Loucy (cell line): ENCODE data around the gene CCDC141.
A peak's percentile ranks its signal among the peaks of the same experiment; 100 is the strongest.

Experiments used
- H2AFZ ChIP-seq: fragments of 200-600 bp; sonication (generic); 2 replicates; pipeline ENCODE4 v1.6.0; 2016; ENCODE audit warnings: antibody characterized with exemption, mild to moderate bottlenecking, low read length, moderate library complexity
- H3F3A ChIP-seq: fragments of 200-600 bp; 2 replicates; pipeline ENCODE4 v1.6.0; 2016; ENCODE audit warnings: antibody characterized with exemption, low read depth, mild to moderate bottlenecking
- H3K27me3 ChIP-seq: fragments of 200-600 bp; sonication (generic); 2 replicates; pipeline ENCODE4 v1.6.1; 2014; ENCODE audit warnings: low read length, mild to moderate bottlenecking; ENCODE audit not compliant: insufficient read depth, poor library complexity, severe bottlenecking
- H3K36me3 ChIP-seq: fragments of 200-600 bp; sonication (generic); 2 replicates; pipeline ENCODE4 v1.6.1; 2016; ENCODE audit warnings: low read length; ENCODE audit not compliant: insufficient read depth
- H3K4me1 ChIP-seq: fragments of 200-600 bp; sonication (generic); 2 replicates; pipeline ENCODE4 v1.5.1; 2014; ENCODE audit warnings: low read length, mild to moderate bottlenecking; ENCODE audit not compliant: insufficient read depth, poor library complexity, severe bottlenecking
- H3K4me2 ChIP-seq: fragments of 200-600 bp; sonication (generic); 2 replicates; pipeline ENCODE4 v1.6.0; 2014; ENCODE audit warnings: antibody characterized with exemption, low read length, low read depth, mild to moderate bottlenecking; ENCODE audit not compliant: poor library complexity, severe bottlenecking
- H3K4me3 ChIP-seq: fragments of 200-600 bp; sonication (generic); 2 replicates; pipeline ENCODE4 v1.5.1; 2014; ENCODE audit warnings: low read length, mild to moderate bottlenecking, mixed read lengths; ENCODE audit not compliant: poor library complexity, severe bottlenecking
- H3K79me2 ChIP-seq: fragments of 200-600 bp; sonication (generic); 2 replicates; pipeline ENCODE4 v1.6.1; 2014; ENCODE audit warnings: low read length; ENCODE audit not compliant: insufficient read depth
- H3K9ac ChIP-seq: fragments of 200-600 bp; sonication (generic); 2 replicates; pipeline ENCODE4 v1.6.0; 2014; ENCODE audit warnings: mild to moderate bottlenecking, low read depth, low read length, moderate library complexity; ENCODE audit not compliant: poor library complexity, severe bottlenecking
- H3K9me2 ChIP-seq: fragments of 200-600 bp; sonication (generic); replicated peaks from 2 replicates; pipeline ENCODE4 v1.6.1; 2016; ENCODE audit warnings: low read depth, low read length, mixed read lengths
- H3K9me3 ChIP-seq: fragments of 200-600 bp; sonication (generic); 2 replicates; pipeline ENCODE4 v1.6.1; 2014; ENCODE audit warnings: mild to moderate bottlenecking, antibody characterized with exemption, low read length, low read depth; ENCODE audit not compliant: insufficient read depth
- H4K20me1 ChIP-seq: fragments of 200-600 bp; sonication (generic); 2 replicates; pipeline ENCODE4 v1.6.0; 2014; ENCODE audit warnings: antibody characterized with exemption, low read length, mild to moderate bottlenecking; ENCODE audit not compliant: insufficient read depth, poor library complexity, severe bottlenecking
- CTCF ChIP-seq: fragments of 200-600 bp; sonication (generic); conservative IDR thresholded peaks from 2 replicates; pipeline ENCODE4 v1.5.1; 2014; ENCODE audit warnings: mild to moderate bottlenecking, antibody characterized with exemption, low read length
- EZH2phosphoT487 ChIP-seq: fragments of 200-600 bp; IDR thresholded peaks from 2 replicates; pipeline ENCODE4 v1.6.1; 2018; ENCODE audit warnings: antibody characterized with exemption, mild to moderate bottlenecking, moderate library complexity, borderline replicate concordance

Gene CCDC141

DNA sequence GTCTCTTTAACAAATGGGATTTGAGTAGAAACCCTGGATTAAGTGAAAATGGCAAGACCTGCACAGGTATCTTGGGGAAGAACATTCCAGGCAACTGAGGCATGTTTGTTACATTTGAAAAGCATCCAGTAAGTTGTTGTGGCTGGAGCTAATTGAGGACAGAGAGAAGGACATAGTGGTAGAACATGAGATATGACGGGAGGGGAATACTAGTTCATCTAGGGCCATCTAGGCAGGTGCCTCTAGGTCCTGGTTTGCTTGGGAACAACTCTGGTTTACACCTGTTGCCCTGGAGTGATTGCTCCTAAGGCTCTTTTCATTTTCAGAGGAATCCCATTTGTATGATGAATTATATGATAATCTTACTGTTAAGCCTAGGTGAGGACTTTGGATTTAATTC is 19.7 kb upstream of the CCDC141 start:
- Histone ChIP-seq H4K20me1 (no peaks in the 10 kb centered on the region), H3K27me3 (no peaks in the 10 kb centered on the region), H3K79me2 (no peaks in the 10 kb centered on the region), H2AFZ (no peak overlapping the region), H3K36me3 (no peaks in the 10 kb centered on the region), H3K9me2 (no peaks in the 10 kb centered on the region), H3K9ac (no peak overlapping the region), H3K4me2 (no peak overlapping the region), H3F3A (no peaks in the 10 kb centered on the region), H3K9me3 (peaks cover 4% of the 10 kb centered on the region; the same call in 1 of the 2 replicates), H3K4me3 (no peak overlapping the region), H3K4me1 (no peaks in the 10 kb centered on the region)
- TF ChIP-seq CTCF (no peak), EZH2phosphoT487 (no peak)

GRCh38 chr2:179068991-179069643 is 19.2 kb upstream of the CCDC141 start:
- Histone ChIP-seq H3K9me2 (no peaks in the 10 kb centered on the region), H3K27me3 (no peaks in the 10 kb centered on the region), H4K20me1 (no peaks in the 10 kb centered on the region), H3K9ac (no peak overlapping the region), H3K36me3 (no peaks in the 10 kb centered on the region), H3K4me1 (no peaks in the 10 kb centered on the region), H2AFZ (no peak overlapping the region), H3K4me2 (no peak overlapping the region), H3F3A (no peaks in the 10 kb centered on the region), H3K79me2 (no peaks in the 10 kb centered on the region), H3K9me3 (peaks cover 4% of the 10 kb centered on the region; the same call in 1 of the 2 replicates), H3K4me3 (no peak overlapping the region)
- no peak for TF ChIP-seq CTCF
- no peak for TF ChIP-seq EZH2phosphoT487

DNA sequence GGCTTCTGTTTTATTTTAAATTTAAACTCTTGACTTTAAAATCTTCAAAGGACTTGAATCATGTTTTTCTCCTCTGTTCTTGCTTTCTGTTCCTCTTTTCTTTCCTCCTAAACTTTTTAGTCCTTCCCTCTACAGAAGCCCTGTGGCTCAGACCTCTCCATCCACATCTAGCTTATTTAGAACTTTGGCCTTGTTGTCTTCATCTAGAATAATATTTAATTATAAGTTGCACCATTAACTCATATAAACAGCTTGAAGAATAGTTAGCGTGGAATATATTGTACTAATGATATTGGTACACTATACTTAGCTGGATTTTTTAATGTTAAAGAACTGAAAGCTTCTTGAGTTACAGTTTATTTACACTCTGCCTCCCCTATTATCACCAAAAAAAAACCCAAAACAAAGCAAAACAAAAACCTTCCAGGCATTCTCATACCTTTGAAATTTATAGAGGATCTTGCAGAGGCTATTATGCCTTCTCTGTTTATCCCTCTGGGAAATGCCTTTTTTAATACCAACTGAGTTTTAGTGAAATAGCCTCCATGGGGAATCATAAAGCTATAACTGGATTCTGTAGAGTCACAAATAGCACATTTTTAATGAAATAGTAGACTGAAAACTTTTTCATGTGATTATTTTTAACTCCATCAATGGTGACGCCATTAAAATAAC is 9.2 kb upstream of the CCDC141 start:
- Histone ChIP-seq H3K4me3 (no peak overlapping the region), H3K79me2 (no peaks in the 10 kb centered on the region), H2AFZ (peak overlapping the region; percentile 33; the same call in 1 of the 2 replicates), H3K4me1 (no peaks in the 10 kb centered on the region), H3K9me3 (no peaks in the 10 kb centered on the region), H3K27me3 (no peaks in the 10 kb centered on the region), H4K20me1 (no peaks in the 10 kb centered on the region), H3K9ac (no peak overlapping the region), H3K9me2 (no peaks in the 10 kb centered on the region), H3K4me2 (no peak overlapping the region), H3K36me3 (no peaks in the 10 kb centered on the region), H3F3A (no peaks in the 10 kb centered on the region)
- TF ChIP-seq EZH2phosphoT487 (no peak), CTCF (no peak)
